Activated B cell treated with CpG ODN at 0.5 μM for 24 hours (primary cell): ENCODE measurements around the gene IGLL5. TPM values are rescaled to one million over a fixed set of nuclear protein-coding genes. Genes with fewer than 3 reads are reported as not detected.

Source experiments
- ATAC-seq: fragments of 200-7000 bp; cut with Tn5 transposase; one replicate; pipeline ENCODE4 v1.10.0; 2021; ENCODE audit warnings: low read depth, mild to moderate bottlenecking, moderate library complexity
- CTCF ChIA-PET: fragments of 350-600 bp; sonication (Branson Sonifier 250); formaldehyde crosslinking; loops from one replicate; lab custom pipeline; 2021; ENCODE audit warnings: antibody characterized with exemption; lab: Charles Lee
- POLR2A ChIA-PET: fragments of 350-600 bp; sonication (Branson Sonifier 250); formaldehyde crosslinking; loops from one replicate; lab custom pipeline; 2021; ENCODE audit warnings: antibody characterized with exemption; lab: Charles Lee
- DNase-seq: peaks from one replicate; pipeline ENCODE4 v3.0.0; 2022
- H3K27ac Mint-ChIP-seq: one replicate; pipeline ENCODE4 v1.8.0; 2020; ENCODE audit warnings: mixed read lengths
- H3K27me3 Mint-ChIP-seq: one replicate; pipeline ENCODE4 v1.8.0; 2021; ENCODE audit warnings: mixed read lengths
- H3K36me3 Mint-ChIP-seq: one replicate; pipeline ENCODE4 v1.8.0; 2021; ENCODE audit warnings: low read depth, mixed read lengths
- H3K4me1 Mint-ChIP-seq: one replicate; pipeline ENCODE4 v1.8.0; 2021; ENCODE audit warnings: mixed read lengths
- H3K4me3 Mint-ChIP-seq: one replicate; pipeline ENCODE4 v1.8.0; 2020; ENCODE audit warnings: mild to moderate bottlenecking, mixed read lengths
- H3K9me3 Mint-ChIP-seq: one replicate; pipeline ENCODE4 v1.8.0; 2020; ENCODE audit warnings: mixed read lengths
- CTCF ChIP-seq: fragments of 200-600 bp; IDR thresholded peaks from one replicate; pipeline ENCODE4 v1.8.0; 2022; ENCODE audit warnings: antibody characterized with exemption, mild to moderate bottlenecking
- intact Hi-C: fragments of 100-400 bp; cut with micrococcal nuclease; formaldehyde crosslinking; loops from one replicate; pipeline ENCODE4 v1.15.1; 2024
- total RNA-seq: library from RNA; stranded (reverse); gene quantifications from 2 replicates; pipeline ENCODE4 v1.2.3, GENCODE V29; 2022

Gene IGLL5
- total RNA-seq, 1 donor from 2014 or later = 189 TPM

- no peak for TF ChIP-seq CTCF
- Mint-ChIP-seq H3K9me3 (no peaks in the 10 kb centered on the region), H3K36me3 (peaks cover 54% of the 10 kb centered on the region), H3K4me3 (peak overlapping the region; percentile 75), H3K27me3 (peaks cover 4% of the 10 kb centered on the region), H3K4me1 (peaks cover 78% of the 10 kb centered on the region), H3K27ac (peak overlapping the region; percentile 82)
- DNase-seq = peak; percentile 16
- CTCF ChIA-PET = interaction anchor here (1.3 to 3.2 kb wide), 2 partner anchors 10 to 42 kb away, joined by 3 to 14 read pairs; no protein-coding TSS in a partner anchor
- intact Hi-C loops = no loop called here
- ATAC-seq = no peak
- POLR2A ChIA-PET = interaction anchor here (0.7 to 9.9 kb wide), 7 partner anchors 9 to 60 kb away, joined by 3 to 230 read pairs (median 4); no protein-coding TSS in a partner anchor
These were observed 6.5 kb downstream of the IGLL5 start for GRCh38 chr22:22893891-22894739.

- H3K27ac Mint-ChIP-seq = peak overlapping the region; percentile 82
- no peak for ATAC-seq
- H3K27me3 Mint-ChIP-seq = peaks cover 2% of the 10 kb centered on the region
- intact Hi-C loops = no loop called here
- DNase-seq = peak; percentile 19
- H3K4me1 Mint-ChIP-seq = peaks cover 72% of the 10 kb centered on the region
- peaks cover 49% of the 10 kb centered on the region for H3K36me3 Mint-ChIP-seq
- TF ChIP-seq CTCF = no peak
- ChIA-PET POLR2A (interaction anchor here (0.7 to 9.9 kb wide), 9 partner anchors 10 to 60 kb away, joined by 3 to 230 read pairs (median 4); no protein-coding TSS in a partner anchor), CTCF (interaction anchor here (0.8 to 3.2 kb wide), 3 partner anchors 11 to 41 kb away, joined by 3 to 14 read pairs (median 3); no protein-coding TSS in a partner anchor)
- peak overlapping the region; percentile 75 for H3K4me3 Mint-ChIP-seq
- no peaks in the 10 kb centered on the region for H3K9me3 Mint-ChIP-seq
These were observed 7.4 kb downstream of the IGLL5 start for GRCh38 chr22:22894740-22895731.

- no peak for ATAC-seq
- intact Hi-C loops = no loop called here
- peaks cover 2% of the 10 kb centered on the region for H3K27me3 Mint-ChIP-seq
- CTCF ChIA-PET = interaction anchor here (0.8 to 3.2 kb wide), 2 partner anchors 33 to 40 kb away, joined by 3 to 14 read pairs; no protein-coding TSS in a partner anchor
- TF ChIP-seq CTCF = no peak
- H3K4me3 Mint-ChIP-seq = peak overlapping the region; percentile 75
- peak; percentile 12 for DNase-seq
- peaks cover 49% of the 10 kb centered on the region for H3K36me3 Mint-ChIP-seq
- H3K27ac Mint-ChIP-seq = peak overlapping the region; percentile 82
- H3K9me3 Mint-ChIP-seq = no peaks in the 10 kb centered on the region
- peaks cover 73% of the 10 kb centered on the region for H3K4me1 Mint-ChIP-seq
- POLR2A ChIA-PET = interaction anchor here (1.4 to 9.9 kb wide), 6 partner anchors 9 to 59 kb away, joined by 4 to 230 read pairs (median 16); no protein-coding TSS in a partner anchor
These were observed 8.3 kb downstream of the IGLL5 start for GRCh38 chr22:22895776-22896445.

GRCh38 chr22:22896601-22897000, 9.0 kb downstream of the IGLL5 start:
- H3K27me3 Mint-ChIP-seq = peaks cover 2% of the 10 kb centered on the region

More at GRCh38 chr22:22896601-22897000, 9.0 kb downstream of the IGLL5 start:
- Mint-ChIP-seq H3K4me1 (peaks cover 74% of the 10 kb centered on the region), H3K9me3 (no peaks in the 10 kb centered on the region), H3K4me3 (peak overlapping the region; percentile 30), H3K27ac (peak overlapping the region; percentile 82), H3K36me3 (peaks cover 51% of the 10 kb centered on the region)
- ATAC-seq = no peak
- TF ChIP-seq CTCF = no peak
- POLR2A ChIA-PET = interaction anchor here (1.0 to 9.9 kb wide), 5 partner anchors 12 to 58 kb away, joined by 3 to 230 read pairs (median 6); no protein-coding TSS in a partner anchor
- CTCF ChIA-PET = interaction anchor here (2.4 kb wide), 1 partner anchor 39 kb away, joined by 9 read pairs; no protein-coding TSS in a partner anchor
- intact Hi-C loops = no loop called here
- no peak for DNase-seq
